ENCODE results near the gene RDX. TPM values are rescaled to one million over a fixed set of nuclear protein-coding genes. Genes with fewer than 3 reads are reported as not detected.
"Not testable (repeated sequence)": the region's sequence is repeated elsewhere in the genome, so short reads cannot be mapped to it uniquely, and the experiment has no call there.

The RDX gene
- total RNA-seq, 1 donor from 2014 or later: 167 TPM

GRCh38 chr11:110196884-110197420, 99.5 kb downstream of the RDX start:
- no peak overlapping the region for H3K4me3 Mint-ChIP-seq
- H3K27me3 Mint-ChIP-seq (ENCODE audit: low read depth): no peaks in the 10 kb centered on the region
- no peak for DNase-seq (ENCODE audit: low read depth, low spot score)
- TF ChIP-seq CTCF (conservative IDR thresholded peaks at IDR 0.05): no peak
- H3K36me3 Mint-ChIP-seq (ENCODE audit: low read depth): no peaks in the 10 kb centered on the region
- H3K4me1 Mint-ChIP-seq: peaks cover 5% of the 10 kb centered on the region
- no peak overlapping the region for H3K27ac Mint-ChIP-seq (ENCODE audit: unreplicated experiment)
- H3K9me3 Mint-ChIP-seq: peaks cover 3% of the 10 kb centered on the region

GRCh38 chr11:110196241-110196754, 100.1 kb downstream of the RDX start:
- no peak overlapping the region for H3K27ac Mint-ChIP-seq (ENCODE audit: unreplicated experiment)
- no peaks in the 10 kb centered on the region for H3K36me3 Mint-ChIP-seq (ENCODE audit: low read depth)
- no peak for DNase-seq (ENCODE audit: low read depth, low spot score)
- no peak overlapping the region for H3K4me3 Mint-ChIP-seq
- no peaks in the 10 kb centered on the region for H3K27me3 Mint-ChIP-seq (ENCODE audit: low read depth)
- no peak for TF ChIP-seq CTCF (conservative IDR thresholded peaks at IDR 0.05)
- peaks cover 3% of the 10 kb centered on the region for H3K9me3 Mint-ChIP-seq
- peaks cover 2% of the 10 kb centered on the region for H3K4me1 Mint-ChIP-seq

- not testable (repeated sequence) for H3K27ac Mint-ChIP-seq (ENCODE audit: unreplicated experiment); H3K27me3 Mint-ChIP-seq (ENCODE audit: low read depth); H3K4me1 Mint-ChIP-seq; H3K4me3 Mint-ChIP-seq; H3K36me3 Mint-ChIP-seq (ENCODE audit: low read depth); DNase-seq (ENCODE audit: low read depth, low spot score); H3K9me3 Mint-ChIP-seq
Observed at GRCh38 chr11:110194211-110194766, 102.1 kb downstream of the RDX start.

- not testable (repeated sequence) for H3K4me1 Mint-ChIP-seq; H3K36me3 Mint-ChIP-seq (ENCODE audit: low read depth); H3K9me3 Mint-ChIP-seq; H3K4me3 Mint-ChIP-seq; DNase-seq (ENCODE audit: low read depth, low spot score); H3K27ac Mint-ChIP-seq (ENCODE audit: unreplicated experiment); H3K27me3 Mint-ChIP-seq (ENCODE audit: low read depth)
Observed at GRCh38 chr11:110192604-110193282, 103.7 kb downstream of the RDX start.

- Mint-ChIP-seq H3K27me3 (ENCODE audit: low read depth) (no peaks in the 10 kb centered on the region), H3K9me3 (peaks cover 3% of the 10 kb centered on the region), H3K36me3 (ENCODE audit: low read depth) (no peaks in the 10 kb centered on the region), H3K4me1 (no peaks in the 10 kb centered on the region), H3K27ac (ENCODE audit: unreplicated experiment) (no peak overlapping the region), H3K4me3 (no peak overlapping the region)
- no peak for TF ChIP-seq CTCF (conservative IDR thresholded peaks at IDR 0.05)
- no peak for DNase-seq (ENCODE audit: low read depth, low spot score)
Observed at GRCh38 chr11:110190885-110191284, 105.5 kb downstream of the RDX start.

- Mint-ChIP-seq H3K4me3 (no peak overlapping the region), H3K27ac (ENCODE audit: unreplicated experiment) (no peak overlapping the region), H3K36me3 (ENCODE audit: low read depth) (no peaks in the 10 kb centered on the region), H3K9me3 (peaks cover 3% of the 10 kb centered on the region), H3K4me1 (no peaks in the 10 kb centered on the region), H3K27me3 (ENCODE audit: low read depth) (no peaks in the 10 kb centered on the region)
- no peak for TF ChIP-seq CTCF (conservative IDR thresholded peaks at IDR 0.05)
- no peak for DNase-seq (ENCODE audit: low read depth, low spot score)
Observed at GRCh38 chr11:110187731-110188130, 108.7 kb downstream of the RDX start.
